Heart right ventricle (tissue), 16 donors: ENCODE measurements around the gene PHF24. TPM values are rescaled to one million over a fixed set of nuclear protein-coding genes. Genes with fewer than 3 reads are reported as not detected.
"Not testable (repeated sequence)": the region's sequence is repeated elsewhere in the genome, so short reads cannot be mapped to it uniquely, and the experiment has no call there.

Source experiments
- ATAC-seq, 8 donors: fragments of 200-7000 bp; cut with Tn5 transposase; one replicate each; pipeline ENCODE4 v1.9.1; 2020; ENCODE audit warnings: mild to moderate bottlenecking in 8 of 8, moderate library complexity in 8 of 8, moderate number of reproducible peaks in 1 of 8
- DNase-seq, 2 donors: peaks; one replicate each; pipeline ENCODE4 v3.0.0-alpha.2; 2020
- H3K27ac ChIP-seq, 10 donors: fragments of 200-600 bp; sonication (generic) in 2 of 10; one replicate each; pipeline versions ENCODE4 v1.5.0 to v1.8.0; 2020 to 2022; ENCODE audit warnings: mild to moderate bottlenecking in 3 of 10
- H3K27me3 ChIP-seq, 7 donors: fragments of 200-600 bp; one replicate each; pipeline ENCODE4 v1.8.0; 2021 to 2022; ENCODE audit warnings: mild to moderate bottlenecking in 2 of 7
- H3K36me3 ChIP-seq, 9 donors: fragments of 200-600 bp; sonication (generic) in 1 of 9; one replicate each; pipeline versions ENCODE4 v1.5.0 to v1.8.0; 2020 to 2022; ENCODE audit warnings: mild to moderate bottlenecking in 2 of 9
- H3K4me1 ChIP-seq, 9 donors: fragments of 200-600 bp; sonication (generic) in 1 of 9; one replicate each; pipeline versions ENCODE4 v1.5.0 to v1.8.0; 2020 to 2022; ENCODE audit warnings: mild to moderate bottlenecking in 4 of 9
- H3K4me3 ChIP-seq, 10 donors: fragments of 200-600 bp; sonication (generic) in 2 of 10; one replicate each; pipeline versions ENCODE4 v1.5.0 to v1.8.0; 2020 to 2022; ENCODE audit warnings: mild to moderate bottlenecking in 7 of 10, moderate library complexity in 2 of 10
- H3K9me3 ChIP-seq, 11 donors: fragments of 200-600 bp in 10 of 11; sonication (generic) in 2 of 11; one replicate each; pipeline versions ENCODE4 v1.5.0 to v1.8.0; 2013 to 2022; ENCODE audit warnings: mild to moderate bottlenecking in 2 of 11, control low read depth in 1 of 11, moderate library complexity in 1 of 11
- CTCF ChIP-seq, 9 donors: fragments of 200-600 bp; sonication (generic) in 2 of 9; IDR thresholded peaks; one replicate each; pipeline versions ENCODE4 v1.5.0 to v1.8.0; 2021 to 2022; ENCODE audit warnings: antibody characterized with exemption in 9 of 9, mild to moderate bottlenecking in 5 of 9, moderate library complexity in 1 of 9
- WGBS, 2 donors: extraction: QIAGEN DNeasy Blood & Tissue Kit; methylation state at CpG; one replicate each; pipeline ENCODE4 v1.1.7; 2013; ENCODE audit warnings: inconsistent platforms in 1 of 2; 5-methylcytosine and 5-hydroxymethylcytosine counted together
- intact Hi-C, 10 donors: fragments of 100-400 bp; cut with DNase I; formaldehyde crosslinking; loops; one replicate each; pipeline versions ENCODE4 v1.11.1 to v1.14.2; 2022
- long read RNA-seq, 3 donors: library from polyadenylated mRNA; unstranded; transcript quantifications; one replicate each; pipeline ENCODE4 v2.0.0, GENCODE V29; 2020 to 2021
- polyA plus RNA-seq, 2 donors: library from polyadenylated mRNA; stranded (reverse); fragments of 200-250 nt; gene quantifications; one replicate each; pipeline ENCODE4 v1.2.3, GENCODE V29; 2013
- total RNA-seq, 10 donors: library from RNA; stranded (reverse); fragmentation: NEBNext Ultra II Directional in 3 of 10; extraction: Animal tissue kit (Norgen Biotek cat#: 25700) in 3 of 10; gene quantifications; one replicate each; pipeline versions ENCODE4 v1.2.1 to v1.2.4, GENCODE V29; 2021 to 2023
- donor health status: Arrhythmogenic right ventricular cardiomyopathy.
- donor health status: ischemic (EF 13 %, LVEDD 7.1; RV severe dilation, severe dysfunction).
- donor health status: healthy with polysubstance abuse.
- donor health status: DM: no; HTN: yes; CAD: no.
- donor health status: DM: no; HTN: no; CAD: no.
- donor health status: ischemic (EF 25% LVEDD 6.9; RV normal size, moderate dysfunction).
- donor health status: ischemic (EF 25% LVEDD 5.7; RV mildly dilated, moderate dysfunction).
- donor health status: healthy.
- donor health status: DM: yes; HTN: yes; CAD: no.
- donor health status: Ischemic cardiomyopathy.
- donor health status: ischemic (EF 35%, LVEDD 5.7; RV mildly dilated, moderate dysfunction).
- donor health status: nonischemic (EF 11% LVEDD 7.7; RV severe dilation, severe dysfunction).
- donor health status: DM: yes; HTN: yes; CAD: no.
- donor health status: PGD.
- donor health status: ischemic (EF 29% LVEDD 5.4; RV normal size, mild dysfunction).
- donor health status: nonischemic (EF 23%, LVEDD 6.1; RV moderate dilation, normal function).

PHF24 gene
- total RNA-seq (1 to 10 TPM in 1 of 10 donors, under 1 TPM in 9; 0.11 to 2.2 (median 0.44) TPM), polyA plus RNA-seq (under 1 TPM; 0.07 to 0.09 TPM)
- long read RNA-seq, donor 1: 0 reads
- long read RNA-seq, donor 2: 0 reads
- long read RNA-seq, donor 3: 0 reads

DNA sequence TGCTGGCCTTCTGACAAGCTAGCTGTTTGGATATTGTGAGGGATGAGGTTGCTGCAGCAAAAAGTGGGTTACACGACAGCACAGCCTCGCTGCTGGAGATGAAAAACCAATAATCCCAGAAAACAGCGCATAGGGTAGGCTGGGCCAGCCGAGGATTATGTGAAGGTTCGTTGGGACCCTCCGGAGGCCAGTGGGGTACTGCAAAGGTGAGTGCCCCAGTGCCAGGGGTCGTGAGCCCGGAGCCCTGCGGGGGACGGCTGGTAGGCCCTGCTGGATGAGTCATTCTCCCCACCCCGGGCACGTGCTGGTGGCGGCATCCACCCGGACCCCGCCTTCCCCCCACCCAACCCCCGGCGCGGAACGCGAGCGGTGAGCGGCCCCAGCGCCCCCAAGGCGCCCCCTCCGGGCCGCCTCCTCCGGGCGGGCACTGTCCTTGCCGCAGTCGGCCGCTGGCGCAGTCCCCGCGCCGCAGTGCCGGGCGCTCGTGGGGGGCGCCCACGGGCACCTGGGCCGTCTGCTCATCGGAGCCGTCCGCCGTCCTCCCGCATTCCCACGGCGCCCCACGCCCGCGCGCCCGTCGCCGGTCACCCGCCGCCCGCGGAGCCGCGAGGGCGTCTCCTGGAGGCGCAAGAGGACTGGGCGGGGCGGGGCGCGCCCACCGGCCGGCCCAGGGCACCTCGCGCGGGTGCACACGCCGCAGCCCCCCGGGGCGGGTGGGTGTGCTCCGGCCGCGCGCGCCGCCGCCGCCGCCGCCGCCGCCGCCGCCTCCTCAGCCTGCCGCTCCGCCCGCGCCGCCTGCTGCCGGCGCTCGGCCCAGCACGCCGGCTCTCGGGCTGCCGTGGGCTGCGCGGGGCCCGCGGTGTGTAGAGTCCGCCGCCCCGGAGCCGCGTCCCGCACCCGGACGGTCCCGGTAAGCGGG lies at the start of gene PHF24:
TSS of gene PHF24 (plus strand) at position 794 of the 919 bp plus-strand sequence. CDS start 13,014 bp downstream, outside the sequence.
- no peak for DNase-seq
- Histone ChIP-seq H3K27ac (no peak within 1 kb of the TSS), H3K4me1 (peaks cover 0 to 28% (median 0%) of the 10 kb centered on the region in 9 donors), H3K36me3 (no peaks in the 10 kb centered on the region), H3K9me3 (no peaks in the 10 kb centered on the region), H3K27me3 (peaks cover 0 to 88% (median 25%) of the 10 kb centered on the region in 7 donors), H3K4me3 (peak within 1 kb of the TSS in 9 of 10 donors; percentile 34 to 52 (median 41))
- TF ChIP-seq CTCF (IDR thresholded peaks at IDR 0.05): peak in 2 of 9 donors; percentile 13 to 15
- intact Hi-C loops: no loop called here
- 2 to 3% methylated on average over 37 to 110 of the region's 116 CpGs for WGBS, 2 donors
- ATAC-seq: peak in 7 of 8 donors; percentile 22 to 66 (median 53)

- WGBS, 2 donors: 59 to 62% methylated on average over 4 of the region's 4 CpGs
- no peaks in the 10 kb centered on the region for H3K36me3 ChIP-seq
Measured at GRCh38 chr9:34927061-34927460, 31.0 kb upstream of the PHF24 start.

GRCh38 chr9:34928921-34929320 lies 29.2 kb upstream of the PHF24 start:
- Histone ChIP-seq H3K27me3 (peaks cover 0 to 19% (median 13%) of the 10 kb centered on the region in 7 donors), H3K27ac (no peak overlapping the region), H3K4me1 (no peaks in the 10 kb centered on the region), H3K36me3 (no peaks in the 10 kb centered on the region), H3K9me3 (peaks cover 0 to 19% (median 4%) of the 10 kb centered on the region in 11 donors), H3K4me3 (no peak overlapping the region)
- ATAC-seq: no peak
- no peak for DNase-seq
- intact Hi-C loops: no loop called here
- TF ChIP-seq CTCF (IDR thresholded peaks at IDR 0.05): no peak
- 78 to 92% methylated on average over 1 of the region's 1 CpG for WGBS, 2 donors

More at GRCh38 chr9:34927061-34927460, 31.0 kb upstream of the PHF24 start:
- no peak overlapping the region for H3K4me3 ChIP-seq
- no peak for DNase-seq
- H3K27me3 ChIP-seq: peaks cover 0 to 13% (median 10%) of the 10 kb centered on the region in 7 donors
- TF ChIP-seq CTCF (IDR thresholded peaks at IDR 0.05): no peak
- peaks cover 0 to 19% (median 4%) of the 10 kb centered on the region in 11 donors for H3K9me3 ChIP-seq
- H3K4me1 ChIP-seq: no peaks in the 10 kb centered on the region
- intact Hi-C loops: no loop called here
- no peak overlapping the region for H3K27ac ChIP-seq
- ATAC-seq: peak in 1 of 8 donors; percentile 39

GRCh38 chr9:34929506-34930102 lies 28.5 kb upstream of the PHF24 start:
- WGBS, 2 donors: 31% methylated on average over 7 of the region's 7 CpGs
- DNase-seq: peak in 1 of 2 donors; percentile 7
- H3K4me1 ChIP-seq: no peaks in the 10 kb centered on the region
- peak in 8 of 9 donors; percentile 7 to 69 (median 60) for TF ChIP-seq CTCF (IDR thresholded peaks at IDR 0.05)
- no peak overlapping the region for H3K4me3 ChIP-seq
- no peak for ATAC-seq
- intact Hi-C loops: no loop called here
- no peaks in the 10 kb centered on the region for H3K36me3 ChIP-seq
- H3K27ac ChIP-seq: no peak overlapping the region
- peaks cover 0 to 19% (median 13%) of the 10 kb centered on the region in 7 donors for H3K27me3 ChIP-seq
- peaks cover 0 to 14% (median 4%) of the 10 kb centered on the region in 11 donors for H3K9me3 ChIP-seq

DNA sequence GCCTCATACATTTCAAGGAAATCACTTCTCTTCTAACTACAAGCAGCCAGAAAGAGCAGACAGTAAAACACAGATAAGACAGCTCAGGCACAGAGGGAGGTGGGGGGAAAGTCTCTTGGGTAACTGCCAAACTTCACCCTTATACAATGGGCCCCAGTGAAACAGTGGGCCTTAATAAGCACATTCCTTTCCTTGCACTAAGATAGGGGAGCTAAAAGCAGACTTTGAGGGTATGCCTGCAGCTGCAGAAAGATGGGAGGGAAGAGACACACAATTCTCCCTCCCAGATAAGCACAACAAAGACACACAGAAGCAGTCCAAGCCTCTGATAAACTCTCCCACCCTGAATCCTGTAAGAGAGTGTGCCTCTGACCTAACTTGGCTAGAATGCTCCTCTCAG lies 18.1 kb upstream of the PHF24 start:
- H3K36me3 ChIP-seq, intact Hi-C loops: not testable (repeated sequence)
- ATAC-seq: peak in 1 of 8 donors; percentile 51

More for the DNA sequence above, 18.1 kb upstream of the PHF24 start:
- H3K9me3 ChIP-seq, H3K27me3 ChIP-seq, H3K4me1 ChIP-seq, DNase-seq, H3K27ac ChIP-seq, H3K4me3 ChIP-seq: not testable (repeated sequence)
